Activated naive CD8-positive, alpha-beta T cell treated with anti-CD3 and anti-CD28 coated beads, Interleukin-2, amount 50 U/mL, for 24 hours (primary cell): ENCODE data around the gene GABRB3.

Source experiments
- ATAC-seq: fragments of 150-1000 bp; cut with Tn5 transposase; one replicate; pipeline ENCODE4 v1.10.0; 2021
- DNase-seq: peaks from one replicate; pipeline ENCODE4 v3.0.0; 2021
- H3K27ac Mint-ChIP-seq: one replicate; pipeline ENCODE4 v1.8.0; 2021; ENCODE audit warnings: mild to moderate bottlenecking, mixed read lengths
- H3K27me3 Mint-ChIP-seq: one replicate; pipeline ENCODE4 v1.8.0; 2021; ENCODE audit warnings: mixed read lengths
- H3K36me3 Mint-ChIP-seq: one replicate; pipeline ENCODE4 v1.8.0; 2021; ENCODE audit warnings: low read depth, mixed read lengths
- H3K4me1 Mint-ChIP-seq: one replicate; pipeline ENCODE4 v1.8.0; 2021; ENCODE audit warnings: mixed read lengths
- H3K4me3 Mint-ChIP-seq: one replicate; pipeline ENCODE4 v1.8.0; 2021; ENCODE audit warnings: mild to moderate bottlenecking, moderate library complexity, mixed read lengths
- H3K9me3 Mint-ChIP-seq: one replicate; pipeline ENCODE4 v1.8.0; 2021; ENCODE audit warnings: mixed read lengths

Gene GABRB3

DNA sequence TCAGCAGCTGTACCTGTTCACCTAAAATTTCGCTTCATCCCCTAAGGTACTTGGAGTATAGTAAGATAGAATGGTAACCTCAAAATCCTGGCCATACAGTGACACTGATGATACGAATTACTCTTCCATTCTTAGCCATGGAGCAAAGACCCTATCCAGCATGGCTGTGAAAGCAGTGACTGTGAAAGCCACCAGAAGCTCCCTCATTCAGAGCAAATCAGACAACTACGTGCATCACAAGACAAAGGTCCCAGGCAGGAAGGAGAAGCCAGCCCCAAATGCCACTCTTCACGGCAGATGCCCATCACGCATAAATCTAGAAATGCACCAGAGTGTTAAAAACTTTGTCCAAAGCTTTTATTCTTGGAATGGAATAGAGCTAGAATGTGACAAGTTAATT, 99.4 kb downstream of the GABRB3 start:
- no peaks in the 10 kb centered on the region for H3K27me3 Mint-ChIP-seq
- DNase-seq: no peak
- peaks cover 10% of the 10 kb centered on the region for H3K9me3 Mint-ChIP-seq
- ATAC-seq: no peak
- H3K27ac Mint-ChIP-seq: no peak overlapping the region
- no peak overlapping the region for H3K4me3 Mint-ChIP-seq
- no peaks in the 10 kb centered on the region for H3K36me3 Mint-ChIP-seq
- no peaks in the 10 kb centered on the region for H3K4me1 Mint-ChIP-seq

DNA sequence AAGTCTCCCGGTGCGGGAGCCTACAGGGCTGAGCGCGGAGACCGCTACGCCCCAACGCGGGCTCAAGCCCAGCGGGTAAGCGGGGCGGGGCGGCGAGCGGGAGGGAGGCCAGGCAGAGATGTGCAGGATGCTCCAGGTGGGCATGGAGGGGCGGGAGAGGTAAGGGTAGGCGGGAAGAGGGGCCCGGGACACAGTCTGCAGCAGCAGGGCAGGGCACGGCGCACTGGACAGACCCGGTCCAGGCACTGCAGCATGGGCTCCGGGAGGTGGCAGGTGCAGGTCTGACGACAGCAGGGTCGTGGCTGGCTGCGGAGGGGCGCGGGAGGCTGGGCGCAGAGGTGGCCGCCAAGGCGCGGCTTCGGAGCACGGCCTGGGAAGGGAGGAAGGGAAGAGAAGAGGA, 102.8 kb downstream of the GABRB3 start:
- no peaks in the 10 kb centered on the region for H3K36me3 Mint-ChIP-seq
- H3K4me3 Mint-ChIP-seq: no peak overlapping the region
- H3K9me3 Mint-ChIP-seq: peaks cover 12% of the 10 kb centered on the region

DNA sequence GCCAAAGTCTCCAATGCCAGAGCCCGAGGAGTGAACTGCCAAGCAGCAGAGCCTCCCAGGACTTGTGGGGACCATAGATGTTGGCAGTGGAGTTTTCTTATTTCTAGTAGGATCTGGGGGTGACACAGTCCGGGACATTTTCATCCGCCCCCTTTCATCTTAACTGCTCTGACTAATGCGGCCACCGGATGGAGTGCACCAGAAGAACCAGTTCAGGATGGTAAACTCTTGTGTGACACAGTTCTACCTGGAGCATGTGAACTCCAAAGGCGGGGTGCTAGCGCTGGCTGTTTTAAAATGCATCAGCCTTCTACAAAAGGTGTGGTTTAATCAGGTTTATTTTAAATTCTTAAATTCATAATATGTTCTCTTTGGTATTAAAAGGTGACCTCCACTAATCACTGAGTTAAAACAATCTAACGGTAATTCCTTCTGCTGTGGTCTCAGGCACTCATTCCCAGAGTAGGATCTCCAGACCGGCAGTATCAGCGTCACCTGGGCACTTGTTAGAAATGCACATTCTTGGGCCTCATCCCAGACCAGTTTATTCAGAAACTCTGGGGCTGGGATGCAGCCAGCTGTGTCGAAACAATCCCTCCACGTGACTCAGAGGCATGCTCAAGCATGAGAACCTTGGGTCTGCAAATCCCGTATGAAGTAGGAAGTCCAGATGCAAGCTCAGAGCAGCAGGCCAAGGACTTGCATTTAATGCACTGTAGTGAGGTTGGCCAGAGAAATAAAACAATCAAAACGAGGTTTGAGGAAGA, 105.5 kb downstream of the GABRB3 start:
- Mint-ChIP-seq H3K4me3 (no peak overlapping the region), H3K27me3 (no peaks in the 10 kb centered on the region), H3K4me1 (no peaks in the 10 kb centered on the region), H3K9me3 (peaks cover 10% of the 10 kb centered on the region), H3K27ac (no peak overlapping the region), H3K36me3 (no peaks in the 10 kb centered on the region)
- ATAC-seq: no peak
- no peak for DNase-seq

More for the DNA sequence above, 102.8 kb downstream of the GABRB3 start:
- H3K4me1 Mint-ChIP-seq: no peaks in the 10 kb centered on the region
- no peaks in the 10 kb centered on the region for H3K27me3 Mint-ChIP-seq
- DNase-seq (no peak), ATAC-seq (no peak)
- H3K27ac Mint-ChIP-seq: no peak overlapping the region

DNA sequence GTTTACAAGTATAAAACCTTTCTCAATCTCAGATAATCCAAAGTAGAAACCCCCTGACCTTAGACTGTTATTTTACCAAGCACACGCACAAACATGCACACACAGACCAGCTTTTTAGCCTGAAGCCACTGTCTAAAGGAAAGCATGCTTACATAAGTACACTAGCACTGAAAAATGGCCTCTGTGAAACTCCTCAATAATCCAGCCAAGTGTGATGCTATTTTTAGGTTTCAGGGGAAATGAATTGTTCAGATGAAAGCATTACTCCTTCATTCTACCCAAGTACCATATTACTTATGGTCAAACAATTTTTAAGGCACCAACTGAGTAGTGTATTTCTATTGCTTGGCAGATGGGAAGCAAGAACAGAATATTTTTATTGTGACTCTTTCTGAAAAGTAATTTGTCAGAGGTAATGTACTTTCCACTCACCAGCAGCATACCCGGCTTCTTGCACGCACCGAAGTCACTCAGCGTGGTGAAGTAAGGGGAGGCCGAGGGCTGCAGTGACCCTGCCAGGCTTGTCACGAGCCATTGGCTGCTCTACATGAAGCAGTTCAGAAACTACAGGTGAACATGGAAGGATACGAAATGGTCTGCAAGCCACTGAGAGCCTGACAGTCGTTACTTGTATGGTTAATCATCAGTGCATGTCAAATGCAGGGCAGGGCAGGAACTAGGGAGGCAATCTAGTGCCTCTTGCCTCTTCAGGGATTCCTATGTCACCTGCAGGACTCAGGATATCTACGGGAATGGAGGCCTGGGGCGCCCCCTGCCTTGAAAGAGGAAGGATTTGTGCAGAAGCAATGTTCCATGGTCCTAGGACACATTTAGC, 106.7 kb downstream of the GABRB3 start:
- ATAC-seq (no peak), DNase-seq (no peak)
- Mint-ChIP-seq H3K27ac (no peak overlapping the region), H3K27me3 (no peaks in the 10 kb centered on the region), H3K9me3 (peaks cover 10% of the 10 kb centered on the region), H3K4me1 (no peaks in the 10 kb centered on the region), H3K36me3 (no peaks in the 10 kb centered on the region), H3K4me3 (no peak overlapping the region)

DNA sequence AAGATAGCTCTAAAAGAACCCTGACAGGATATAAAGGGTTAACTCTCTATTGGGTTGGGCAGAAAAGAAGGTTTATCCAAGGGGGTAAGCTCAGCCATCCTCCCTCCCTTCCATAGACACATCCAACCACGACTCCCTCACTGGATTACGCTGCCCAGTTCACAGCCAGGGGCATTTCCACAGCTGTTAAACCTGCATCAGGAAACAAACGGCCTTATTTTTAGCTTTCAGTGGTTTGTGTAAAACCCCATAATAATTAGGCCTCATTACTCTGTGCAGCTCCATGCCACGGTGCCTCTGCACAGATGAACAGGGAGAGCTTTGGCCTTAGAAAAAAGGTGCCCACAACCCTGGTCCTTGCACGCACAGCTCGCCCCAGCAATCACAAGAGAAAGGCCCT, 110.6 kb downstream of the GABRB3 start:
- Mint-ChIP-seq H3K4me1 (no peaks in the 10 kb centered on the region), H3K9me3 (peaks cover 4% of the 10 kb centered on the region), H3K4me3 (no peak overlapping the region), H3K27me3 (no peaks in the 10 kb centered on the region), H3K27ac (no peak overlapping the region), H3K36me3 (no peaks in the 10 kb centered on the region)
- DNase-seq: no peak
- no peak for ATAC-seq

DNA sequence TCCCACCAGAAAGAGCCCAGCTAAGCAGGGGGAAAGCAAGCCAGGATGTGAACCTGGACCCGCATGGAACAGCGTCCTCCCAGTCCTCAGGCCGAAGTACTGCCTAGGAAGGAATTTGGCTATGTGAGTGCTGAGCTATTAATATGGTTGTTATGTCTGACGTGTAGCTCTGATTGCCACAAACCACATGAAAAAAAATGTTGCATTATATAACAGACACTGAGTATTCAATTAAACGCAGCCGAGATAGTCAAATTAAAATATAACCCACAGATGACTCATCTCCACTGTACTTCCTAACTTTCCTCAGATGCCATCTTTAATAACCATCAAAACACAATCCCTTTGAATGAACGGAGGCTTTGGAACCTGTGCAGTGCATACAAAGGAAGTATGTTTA, 111.1 kb downstream of the GABRB3 start:
- no peaks in the 10 kb centered on the region for H3K27me3 Mint-ChIP-seq
- no peak overlapping the region for H3K27ac Mint-ChIP-seq
- ATAC-seq (no peak), DNase-seq (no peak)
- H3K36me3 Mint-ChIP-seq: no peaks in the 10 kb centered on the region
- H3K4me3 Mint-ChIP-seq: no peak overlapping the region
- peaks cover 4% of the 10 kb centered on the region for H3K9me3 Mint-ChIP-seq
- H3K4me1 Mint-ChIP-seq: no peaks in the 10 kb centered on the region

DNA sequence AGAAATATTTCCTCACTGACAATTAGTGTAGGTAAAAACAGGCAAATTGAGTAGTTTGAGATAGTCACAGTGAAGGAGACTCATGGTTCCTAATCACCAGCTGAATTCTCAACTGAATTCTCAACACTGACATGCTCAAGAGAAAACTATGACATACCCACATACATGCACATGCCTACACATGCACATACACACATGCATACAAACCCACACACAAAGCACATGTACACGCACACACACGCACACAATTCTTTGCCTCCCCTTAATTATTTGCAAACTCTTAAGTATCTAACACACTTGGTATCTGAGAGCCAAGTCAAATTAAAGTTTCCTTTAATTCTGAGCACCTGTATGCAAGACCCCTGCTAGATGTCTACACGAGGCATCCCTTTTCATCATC, 111.8 kb downstream of the GABRB3 start:
- Mint-ChIP-seq H3K4me1 (no peaks in the 10 kb centered on the region), H3K36me3 (no peaks in the 10 kb centered on the region), H3K9me3 (peaks cover 4% of the 10 kb centered on the region), H3K4me3 (no peak overlapping the region), H3K27me3 (no peaks in the 10 kb centered on the region), H3K27ac (no peak overlapping the region)
- ATAC-seq: no peak
- DNase-seq: no peak

DNA sequence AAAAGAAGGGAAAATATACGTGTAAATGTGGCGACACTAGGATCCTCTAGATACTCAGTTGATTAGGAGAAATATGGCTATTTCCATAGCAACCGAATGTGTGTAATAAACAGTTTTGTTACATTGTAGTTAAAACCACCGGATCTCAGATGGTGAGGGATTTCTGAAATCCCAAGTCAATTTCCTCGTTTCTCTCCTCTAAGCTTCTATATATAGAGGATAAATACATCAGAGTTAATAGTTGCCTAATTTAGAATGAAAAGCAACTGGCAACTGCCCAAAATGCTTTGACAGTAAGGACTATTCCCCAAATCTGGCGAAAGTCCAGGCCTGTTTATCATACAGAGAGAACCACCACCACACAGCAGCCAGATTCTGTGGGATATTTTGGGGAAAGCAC, 112.6 kb downstream of the GABRB3 start:
- Mint-ChIP-seq H3K36me3 (no peaks in the 10 kb centered on the region), H3K9me3 (peaks cover 4% of the 10 kb centered on the region), H3K27me3 (no peaks in the 10 kb centered on the region), H3K4me1 (no peaks in the 10 kb centered on the region), H3K4me3 (no peak overlapping the region), H3K27ac (no peak overlapping the region)
- ATAC-seq (no peak), DNase-seq (no peak)

DNA sequence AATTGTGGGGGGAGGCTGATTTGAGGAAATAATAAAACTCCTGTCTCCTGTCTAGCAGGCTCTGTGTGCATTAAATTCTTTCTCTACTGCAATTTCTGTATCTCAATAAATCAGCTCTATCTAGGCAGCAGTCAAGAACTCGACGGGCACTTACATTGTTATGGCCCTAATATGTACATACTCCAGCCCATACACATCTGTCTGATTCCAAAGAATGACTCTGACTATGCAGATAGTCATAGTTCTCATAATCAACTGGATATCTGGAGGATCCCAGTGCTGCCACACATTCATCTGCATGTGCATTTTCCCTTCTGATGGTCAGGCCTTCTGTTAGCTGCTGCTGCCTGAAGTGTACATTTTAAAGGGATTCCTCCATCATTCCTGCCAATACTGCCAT, 114.6 kb downstream of the GABRB3 start:
- peaks cover 4% of the 10 kb centered on the region for H3K9me3 Mint-ChIP-seq
- H3K4me1 Mint-ChIP-seq: no peaks in the 10 kb centered on the region
- DNase-seq (no peak), ATAC-seq (no peak)
- no peaks in the 10 kb centered on the region for H3K36me3 Mint-ChIP-seq
- no peaks in the 10 kb centered on the region for H3K27me3 Mint-ChIP-seq
- H3K4me3 Mint-ChIP-seq: no peak overlapping the region
- no peak overlapping the region for H3K27ac Mint-ChIP-seq

DNA sequence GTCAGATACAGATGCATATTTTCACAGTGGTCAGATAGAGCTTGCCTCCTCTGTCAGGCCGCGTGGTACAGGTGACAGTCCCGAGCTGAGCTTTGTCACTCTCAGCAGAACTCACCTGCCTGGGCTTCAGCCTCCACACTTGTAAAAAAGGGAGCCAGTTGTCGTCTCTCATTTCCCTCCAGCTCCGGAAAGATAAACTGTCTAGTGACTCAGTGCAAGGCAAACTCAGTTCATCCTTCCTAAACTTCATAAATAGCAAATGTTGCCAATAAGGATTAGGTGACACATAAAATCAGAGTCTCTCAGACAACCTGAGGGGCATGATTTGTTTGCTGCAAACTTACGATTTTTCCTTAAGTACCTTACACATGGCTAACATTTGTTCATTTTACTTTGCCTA, 116.8 kb downstream of the GABRB3 start:
- peaks cover 10% of the 10 kb centered on the region for H3K9me3 Mint-ChIP-seq
- no peaks in the 10 kb centered on the region for H3K36me3 Mint-ChIP-seq
- no peak overlapping the region for H3K4me3 Mint-ChIP-seq
- no peaks in the 10 kb centered on the region for H3K4me1 Mint-ChIP-seq
- no peak for DNase-seq
- no peak overlapping the region for H3K27ac Mint-ChIP-seq
- H3K27me3 Mint-ChIP-seq: no peaks in the 10 kb centered on the region
- no peak for ATAC-seq

DNA sequence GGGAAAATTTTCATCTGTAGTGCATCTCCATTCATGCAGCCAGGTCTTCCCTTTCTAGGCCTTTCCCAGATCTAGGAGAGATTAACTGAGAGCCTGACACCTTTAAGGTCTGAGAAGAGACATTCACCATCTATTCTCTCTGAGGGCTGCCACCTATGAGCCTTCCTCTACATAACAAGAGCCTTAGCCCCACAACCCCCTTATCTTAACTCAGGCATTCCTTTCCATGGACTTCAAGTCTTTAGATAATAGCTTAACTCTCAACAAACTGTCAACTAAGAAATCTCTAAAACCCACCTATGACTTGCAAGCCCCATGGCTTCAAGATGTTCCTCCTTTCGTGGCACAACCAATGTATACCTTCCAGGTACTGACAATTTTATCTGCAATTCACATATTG, 121.0 kb downstream of the GABRB3 start:
- DNase-seq: no peak
- Mint-ChIP-seq H3K27ac (no peak overlapping the region), H3K27me3 (no peaks in the 10 kb centered on the region), H3K36me3 (no peaks in the 10 kb centered on the region), H3K4me3 (no peak overlapping the region), H3K4me1 (no peaks in the 10 kb centered on the region), H3K9me3 (peaks cover 29% of the 10 kb centered on the region)
- no peak for ATAC-seq

DNA sequence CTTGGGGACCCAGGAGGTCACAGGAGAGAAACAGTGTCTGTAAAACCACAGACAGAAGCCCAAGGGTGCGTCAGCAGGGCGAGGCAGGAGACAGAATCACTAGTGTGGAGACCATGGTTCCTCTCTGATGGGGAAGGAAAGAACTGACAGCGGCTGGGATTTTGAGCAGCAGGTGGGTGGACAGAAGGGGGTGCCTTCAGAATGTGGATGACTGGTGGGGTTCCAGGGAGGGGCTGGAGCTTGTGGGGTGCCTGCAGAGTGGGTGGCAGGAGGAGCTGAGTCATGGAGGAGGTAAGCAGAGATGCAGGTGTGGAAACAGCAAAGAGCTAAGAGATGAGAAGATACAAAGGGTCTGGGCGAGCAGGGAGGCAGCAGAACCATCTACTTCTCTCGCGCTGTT, 124.2 kb downstream of the GABRB3 start:
- Mint-ChIP-seq H3K9me3 (peaks cover 30% of the 10 kb centered on the region), H3K27ac (no peak overlapping the region), H3K36me3 (no peaks in the 10 kb centered on the region), H3K4me1 (no peaks in the 10 kb centered on the region), H3K27me3 (no peaks in the 10 kb centered on the region), H3K4me3 (no peak overlapping the region)
- ATAC-seq: no peak
- DNase-seq: no peak

DNA sequence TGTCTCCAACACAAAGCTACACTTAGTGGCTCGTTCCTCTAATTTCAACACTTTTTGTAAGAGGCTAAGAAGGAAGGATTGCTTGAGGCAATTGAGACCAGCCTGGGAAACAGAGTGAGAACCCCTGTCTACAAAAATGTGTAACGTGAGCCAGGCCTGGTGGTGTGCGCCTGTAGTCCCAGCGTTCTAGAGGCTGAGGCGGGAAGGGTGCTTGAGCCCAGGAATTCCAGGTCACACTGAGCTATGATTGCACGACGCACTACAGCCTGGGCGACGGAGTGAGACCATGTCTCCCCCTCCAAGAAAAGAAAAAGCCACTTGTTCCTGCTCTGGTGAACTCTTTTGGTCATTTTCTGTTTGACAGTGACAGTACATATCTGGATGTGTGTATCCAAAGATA, 127.9 kb downstream of the GABRB3 start:
- H3K27me3 Mint-ChIP-seq: no peaks in the 10 kb centered on the region
- no peaks in the 10 kb centered on the region for H3K4me1 Mint-ChIP-seq
- DNase-seq (no peak), ATAC-seq (no peak)
- no peaks in the 10 kb centered on the region for H3K36me3 Mint-ChIP-seq
- H3K9me3 Mint-ChIP-seq: peaks cover 23% of the 10 kb centered on the region
- H3K27ac Mint-ChIP-seq: no peak overlapping the region
- no peak overlapping the region for H3K4me3 Mint-ChIP-seq

DNA sequence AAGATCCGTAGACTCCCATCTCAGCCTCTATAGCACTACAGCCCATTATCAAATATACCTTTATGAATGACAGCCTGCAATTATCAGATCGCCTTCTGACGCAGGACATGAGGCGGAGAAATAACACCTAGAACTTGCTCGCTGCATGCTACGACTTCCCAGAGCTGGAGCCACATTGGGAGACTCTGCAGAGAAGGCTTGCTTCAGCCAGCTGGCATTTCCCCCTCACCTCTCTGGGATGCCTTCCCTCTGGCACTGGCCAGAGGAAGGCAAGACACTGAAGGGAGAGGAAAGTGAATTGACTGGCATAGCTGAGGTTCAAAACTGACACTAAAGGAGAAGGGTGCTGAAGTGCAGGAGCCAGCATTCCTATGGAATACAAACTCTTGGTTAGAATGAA, 131.7 kb downstream of the GABRB3 start:
- H3K9me3 Mint-ChIP-seq: peaks cover 4% of the 10 kb centered on the region
- no peaks in the 10 kb centered on the region for H3K27me3 Mint-ChIP-seq
- no peak overlapping the region for H3K4me3 Mint-ChIP-seq
- no peak overlapping the region for H3K27ac Mint-ChIP-seq
- H3K4me1 Mint-ChIP-seq: no peaks in the 10 kb centered on the region
- ATAC-seq (no peak), DNase-seq (no peak)
- no peaks in the 10 kb centered on the region for H3K36me3 Mint-ChIP-seq

DNA sequence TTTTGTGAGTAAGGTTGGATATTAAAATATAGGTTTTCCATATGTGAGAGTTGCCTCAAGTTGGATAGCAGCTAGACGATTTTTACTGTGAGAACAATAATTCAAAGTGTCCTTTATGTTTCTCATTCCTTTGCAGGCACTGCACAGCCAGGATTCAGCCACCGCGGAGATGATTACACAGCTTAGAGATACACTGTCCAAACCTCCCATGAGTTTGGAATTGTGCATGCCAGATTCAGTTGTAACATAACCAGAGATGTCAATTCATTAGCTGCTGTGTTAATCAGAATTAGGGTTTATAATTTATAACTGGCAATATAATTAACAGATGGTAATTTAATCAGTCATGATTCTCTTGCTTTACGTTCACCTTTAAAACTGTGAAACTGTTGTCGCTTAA, 132.3 kb downstream of the GABRB3 start:
- Mint-ChIP-seq H3K27me3 (no peaks in the 10 kb centered on the region), H3K4me3 (no peak overlapping the region), H3K36me3 (no peaks in the 10 kb centered on the region), H3K9me3 (peaks cover 4% of the 10 kb centered on the region), H3K4me1 (no peaks in the 10 kb centered on the region), H3K27ac (no peak overlapping the region)
- ATAC-seq: no peak
- no peak for DNase-seq
